HG03139 (cell line): ENCODE data around the gene TMEM201.

ENCODE experiments used
- ATAC-seq: cut with Tn5 transposase; IDR thresholded peaks from one replicate; pipeline ENCODE4 v1.9.1; 2021; ENCODE audit not compliant: unreplicated experiment

Gene TMEM201

DNA sequence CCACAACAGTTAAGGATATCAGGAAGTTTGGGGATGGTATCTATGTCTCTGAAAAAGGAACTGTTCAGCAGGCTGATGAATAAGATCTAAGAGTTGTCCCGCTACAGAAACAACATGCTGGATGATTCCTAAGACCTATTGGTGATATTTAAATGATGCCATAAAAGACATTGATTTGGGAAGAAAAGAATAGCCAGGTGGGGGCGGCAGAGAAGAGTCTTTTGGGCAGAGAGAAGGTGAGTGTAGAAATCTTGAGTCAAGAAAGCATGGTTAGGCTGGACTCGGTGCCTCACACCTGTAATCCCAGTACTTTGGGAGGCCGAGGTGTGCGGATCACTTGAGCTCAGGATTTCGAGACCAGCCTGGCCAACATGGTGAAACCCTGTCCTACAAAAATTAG, 11.8 kb upstream of the TMEM201 start:
- no peak for ATAC-seq

GRCh38 chr1:9577423-9577822, 11.3 kb upstream of the TMEM201 start:
- no peak for ATAC-seq

DNA sequence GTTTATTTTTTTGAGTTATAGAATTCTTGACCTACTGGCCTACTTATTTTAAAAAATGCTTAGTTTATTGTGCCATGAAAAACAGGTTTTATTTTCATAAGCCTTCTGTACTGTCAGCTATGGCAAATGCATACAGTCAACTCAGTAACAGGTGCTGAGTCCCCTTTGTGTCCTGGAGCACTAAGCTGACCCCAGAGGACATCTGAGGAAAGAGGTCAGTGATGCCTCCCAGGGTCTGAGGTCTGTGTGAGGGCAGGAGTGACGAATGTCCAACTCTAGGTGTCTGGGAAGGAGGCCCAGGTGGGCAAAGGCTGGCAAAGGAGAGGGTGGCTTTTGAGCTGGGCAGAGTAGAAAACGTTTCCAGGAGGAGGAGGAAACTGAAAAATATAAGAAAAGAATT, 7.8 kb upstream of the TMEM201 start:
- ATAC-seq: no peak

- ATAC-seq: no peak
Observed at GRCh38 chr1:9586147-9586766, 2.5 kb upstream of the TMEM201 start.

DNA sequence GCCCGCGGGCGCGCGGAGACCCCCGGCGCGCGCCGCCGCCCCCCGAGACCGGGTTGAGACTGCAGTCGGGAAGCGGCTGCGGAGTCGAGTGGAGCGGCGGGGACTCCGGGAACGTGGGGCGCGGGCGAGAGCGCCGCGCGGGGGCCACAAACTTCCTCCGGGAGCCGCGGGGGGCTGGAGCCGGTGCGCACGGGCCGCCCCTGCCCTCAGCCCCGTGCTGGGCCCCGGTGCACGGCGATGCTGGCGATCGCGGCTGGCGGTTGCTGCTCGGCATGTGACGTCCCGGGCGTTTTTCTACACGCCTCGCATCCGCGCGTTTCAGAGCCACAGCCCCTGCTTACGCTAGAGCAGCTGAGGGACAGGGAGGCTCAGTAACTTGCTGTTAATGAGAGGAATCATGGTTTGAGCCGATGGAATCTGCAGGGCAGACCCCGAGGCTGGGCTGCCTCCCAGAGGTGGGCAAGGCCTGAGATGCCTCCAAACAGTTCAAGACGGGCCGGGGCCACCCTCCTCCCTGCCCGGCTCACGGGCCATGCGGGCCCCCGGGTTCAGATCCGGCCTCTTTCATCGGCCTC, 520 bp downstream of the TMEM201 start:
- peak; percentile 13 for ATAC-seq

GRCh38 chr1:9589719-9590157, 1.0 kb downstream of the TMEM201 start:
- ATAC-seq: no peak

DNA sequence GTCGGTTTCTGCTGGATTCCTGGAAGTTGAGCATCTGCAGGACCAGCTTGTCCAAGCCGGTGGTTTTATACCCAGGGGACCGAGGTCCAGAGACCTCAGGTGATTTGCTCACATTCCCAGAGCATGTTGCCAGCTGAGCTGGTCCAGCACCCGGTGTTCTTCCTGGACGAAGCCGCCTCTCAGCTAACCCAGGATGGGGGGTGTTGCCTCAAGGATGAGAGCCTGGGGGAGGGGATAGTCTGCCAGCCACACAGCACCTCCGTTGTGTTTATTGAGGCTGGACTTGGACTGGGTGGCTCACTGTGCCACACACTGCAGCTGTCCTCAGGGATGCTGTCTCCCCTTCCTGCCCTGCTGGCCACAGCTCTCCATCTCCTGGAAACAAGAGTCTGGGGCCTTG, 1.5 kb downstream of the TMEM201 start:
- ATAC-seq: no peak

DNA sequence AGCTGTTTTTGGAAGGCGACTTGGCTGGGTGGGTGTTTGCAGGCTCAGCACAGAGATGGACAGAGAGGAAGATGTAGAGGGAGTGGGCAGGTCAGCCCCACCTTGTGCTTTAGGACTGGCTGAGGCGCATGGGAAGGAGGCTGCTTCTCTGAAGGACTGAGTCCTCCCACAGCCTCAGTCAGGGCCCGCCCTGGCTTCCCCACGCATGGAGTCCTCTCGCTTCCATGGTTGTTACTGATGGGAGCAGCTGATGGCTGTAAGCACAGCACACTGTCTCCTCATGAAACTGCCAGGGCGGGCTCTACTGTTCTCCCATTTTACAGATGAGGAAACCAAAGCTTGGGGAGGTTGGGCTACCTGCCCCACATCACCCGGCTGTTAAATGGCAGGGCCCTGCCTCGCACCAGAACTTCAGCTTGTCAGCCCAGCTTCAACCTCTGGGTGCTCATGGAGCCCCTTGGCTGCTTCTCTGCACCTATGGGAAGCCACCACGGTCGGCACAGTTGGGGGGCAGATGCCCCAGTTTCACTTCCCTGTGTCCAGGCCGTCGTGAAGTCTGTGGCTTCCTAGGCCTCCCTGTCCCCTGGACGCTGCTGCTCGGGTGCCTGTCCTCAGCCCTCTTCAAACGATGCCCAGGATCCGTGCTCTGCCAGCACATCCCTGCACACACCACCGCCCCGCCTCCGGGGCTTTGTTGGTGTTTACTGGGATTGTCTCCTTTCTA, 2.4 kb downstream of the TMEM201 start:
- ATAC-seq: no peak

DNA sequence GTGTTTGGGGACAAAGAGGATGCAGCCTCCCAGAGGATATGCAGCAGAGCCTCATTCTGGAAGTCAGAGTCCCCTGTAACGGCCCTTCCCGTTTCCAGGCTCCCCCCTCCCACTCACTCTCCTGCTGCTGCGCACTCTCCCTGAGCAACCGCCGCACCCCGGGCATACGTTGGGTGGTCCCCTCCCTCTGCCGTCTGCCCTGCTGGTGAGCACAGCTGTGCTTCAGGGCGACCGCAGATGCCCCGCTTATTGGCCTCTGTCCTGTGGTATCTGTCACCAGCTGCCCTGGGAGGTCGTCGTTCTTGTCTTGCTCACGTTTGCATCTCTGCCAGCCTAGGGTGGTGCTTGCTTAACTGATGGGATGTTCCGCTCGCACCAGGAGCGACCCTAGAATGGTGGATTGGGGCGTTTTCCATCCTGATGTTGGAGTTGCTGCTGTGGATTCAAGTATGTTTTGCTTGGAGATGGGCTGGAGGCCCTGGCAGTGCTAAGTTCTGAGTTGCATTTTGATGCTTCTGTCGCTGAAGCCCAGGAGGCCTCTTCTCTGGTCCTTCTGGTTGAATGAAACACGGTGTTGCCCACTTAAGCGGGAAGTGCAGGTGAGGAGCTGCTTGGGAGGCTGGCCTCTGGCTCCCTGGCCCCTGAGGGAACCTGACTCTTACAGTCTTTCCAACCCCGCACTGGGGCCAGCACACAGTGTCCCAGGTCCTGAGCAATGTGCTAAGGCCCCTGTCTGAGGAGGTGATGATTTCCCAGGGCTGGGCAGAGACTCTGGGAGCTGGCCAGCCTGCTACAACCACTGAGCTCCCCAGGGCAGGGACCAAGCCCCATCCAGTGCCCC, 3.2 kb downstream of the TMEM201 start:
- ATAC-seq: no peak

DNA sequence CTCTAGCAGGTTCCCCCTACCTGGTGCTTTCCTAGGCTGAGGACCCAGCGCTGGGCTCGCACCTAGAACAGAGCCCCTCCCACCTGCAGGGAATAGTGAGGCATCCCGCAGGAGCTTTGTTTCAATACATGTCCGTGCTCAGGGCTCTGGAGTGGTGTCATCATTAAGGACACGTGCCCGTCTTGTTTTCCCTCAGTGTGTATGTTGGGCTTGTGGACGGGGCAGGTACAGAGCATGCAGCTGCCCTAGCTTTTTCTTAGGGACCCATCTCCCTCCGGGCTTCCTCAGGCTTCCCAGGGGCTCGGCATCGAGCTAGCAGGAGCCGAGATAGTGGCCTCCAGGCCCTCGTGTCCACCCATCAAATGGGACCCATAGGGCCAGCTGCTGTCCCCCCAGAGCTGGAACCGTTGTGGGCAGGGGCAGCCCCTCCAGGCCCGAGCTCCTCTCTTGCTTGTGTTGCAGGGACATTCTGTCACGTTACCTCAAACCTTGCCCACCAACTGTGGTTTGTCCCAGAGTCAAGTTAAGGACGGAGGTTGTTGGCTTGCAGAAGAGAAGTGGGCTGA, 3.9 kb downstream of the TMEM201 start:
- no peak for ATAC-seq

- no peak for ATAC-seq
Observed at GRCh38 chr1:9593147-9593491, 4.4 kb downstream of the TMEM201 start.

DNA sequence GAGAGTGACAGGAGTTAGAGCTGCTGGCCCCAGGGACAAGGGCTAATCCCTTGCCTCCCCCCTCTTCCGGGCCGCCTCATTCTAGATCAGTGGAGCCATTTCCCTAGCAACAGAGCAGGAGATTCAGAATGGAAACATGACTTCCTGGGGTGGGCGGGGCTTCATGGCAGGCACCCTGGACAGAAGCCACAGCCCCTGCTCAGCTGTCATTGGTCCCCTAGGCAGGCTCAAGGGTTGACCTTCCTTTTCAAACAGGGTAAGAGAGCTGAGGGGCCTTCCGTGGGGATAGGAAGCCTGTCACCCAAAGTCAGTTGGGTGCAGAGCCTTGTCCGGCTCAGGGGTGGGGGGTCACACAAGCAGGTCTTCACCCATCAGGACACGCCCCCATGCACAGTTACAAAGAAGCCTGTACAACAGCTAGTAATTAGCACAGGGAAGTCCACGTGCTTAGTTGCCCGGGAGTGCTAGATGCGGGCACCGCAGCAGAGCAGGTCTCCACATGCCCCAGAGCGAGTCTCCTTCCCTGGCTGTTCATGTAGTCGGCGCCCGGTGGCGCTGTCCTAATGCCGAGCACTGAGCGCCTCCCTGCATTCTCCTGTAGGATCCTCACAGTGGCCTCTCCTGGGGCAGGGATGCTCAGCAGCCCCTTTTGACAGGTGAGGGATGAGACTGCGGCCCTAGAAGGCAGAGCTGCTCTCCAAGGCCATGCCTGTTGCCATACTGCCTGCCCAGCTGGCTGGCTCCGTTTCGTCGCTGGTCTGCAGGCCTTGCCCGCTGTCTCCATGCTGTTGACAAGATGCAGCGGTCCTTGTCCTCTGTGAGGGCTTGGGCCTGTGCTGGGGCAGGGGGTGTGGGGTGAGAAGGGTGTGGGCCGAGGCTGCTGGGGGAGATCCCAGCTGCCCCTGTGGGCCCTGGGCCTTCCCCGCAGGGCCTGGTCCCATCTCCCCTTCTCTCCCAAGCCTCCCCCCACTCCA, 5.1 kb downstream of the TMEM201 start:
- no peak for ATAC-seq

DNA sequence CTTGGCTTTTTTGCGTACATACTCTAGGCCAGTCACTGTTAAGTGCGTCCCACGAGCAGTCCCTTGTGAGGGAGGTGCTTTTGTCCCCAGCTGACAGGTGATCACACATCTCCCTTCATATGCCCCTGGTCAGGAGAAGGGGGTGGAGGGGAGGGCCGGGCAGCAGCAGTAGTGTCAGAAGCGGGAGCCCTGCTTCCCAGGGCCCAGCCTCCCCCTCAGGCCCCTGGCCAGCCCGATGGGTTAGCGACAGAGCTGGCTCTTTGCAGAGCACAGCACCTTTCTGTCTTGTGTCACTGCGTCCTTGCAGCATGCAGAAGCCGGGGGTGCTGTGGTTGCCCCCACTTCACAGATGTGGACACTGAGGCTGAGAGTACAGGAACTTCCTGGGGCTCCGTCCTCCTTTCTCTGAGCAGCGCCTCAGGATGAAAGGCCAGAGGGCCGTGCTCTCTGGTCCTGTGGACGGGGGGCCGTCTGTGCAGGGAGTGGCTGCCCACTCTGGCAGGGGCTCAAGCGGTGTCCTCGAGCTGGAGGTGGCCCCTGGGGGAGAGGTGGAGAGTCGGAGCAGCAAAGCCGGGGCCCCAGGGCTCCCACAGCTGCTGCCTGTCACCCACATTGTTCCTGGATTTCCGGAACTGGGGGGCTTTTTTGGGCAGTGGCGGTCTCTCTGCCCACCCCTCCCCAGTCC, 5.9 kb downstream of the TMEM201 start:
- ATAC-seq: no peak

GRCh38 chr1:9595156-9595967, 6.7 kb downstream of the TMEM201 start:
- ATAC-seq: no peak

DNA sequence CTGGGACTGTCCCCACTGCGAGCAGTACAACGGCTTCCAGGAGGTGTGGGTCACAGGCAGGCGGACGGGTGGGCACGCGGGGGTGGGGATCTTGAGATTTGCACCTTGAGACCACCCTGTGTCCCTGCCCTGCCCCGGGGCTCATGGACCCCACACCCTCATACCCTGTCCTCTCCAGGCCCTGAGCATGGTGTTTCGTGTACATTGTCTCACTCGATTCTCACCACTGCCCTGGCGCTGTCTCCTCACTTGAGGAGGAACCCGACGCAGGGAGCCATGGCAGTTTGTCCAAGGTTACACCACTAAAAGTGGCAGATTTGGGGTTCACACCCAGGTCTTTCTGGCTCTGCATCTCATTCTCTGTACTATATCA, 7.2 kb downstream of the TMEM201 start:
- no peak for ATAC-seq

DNA sequence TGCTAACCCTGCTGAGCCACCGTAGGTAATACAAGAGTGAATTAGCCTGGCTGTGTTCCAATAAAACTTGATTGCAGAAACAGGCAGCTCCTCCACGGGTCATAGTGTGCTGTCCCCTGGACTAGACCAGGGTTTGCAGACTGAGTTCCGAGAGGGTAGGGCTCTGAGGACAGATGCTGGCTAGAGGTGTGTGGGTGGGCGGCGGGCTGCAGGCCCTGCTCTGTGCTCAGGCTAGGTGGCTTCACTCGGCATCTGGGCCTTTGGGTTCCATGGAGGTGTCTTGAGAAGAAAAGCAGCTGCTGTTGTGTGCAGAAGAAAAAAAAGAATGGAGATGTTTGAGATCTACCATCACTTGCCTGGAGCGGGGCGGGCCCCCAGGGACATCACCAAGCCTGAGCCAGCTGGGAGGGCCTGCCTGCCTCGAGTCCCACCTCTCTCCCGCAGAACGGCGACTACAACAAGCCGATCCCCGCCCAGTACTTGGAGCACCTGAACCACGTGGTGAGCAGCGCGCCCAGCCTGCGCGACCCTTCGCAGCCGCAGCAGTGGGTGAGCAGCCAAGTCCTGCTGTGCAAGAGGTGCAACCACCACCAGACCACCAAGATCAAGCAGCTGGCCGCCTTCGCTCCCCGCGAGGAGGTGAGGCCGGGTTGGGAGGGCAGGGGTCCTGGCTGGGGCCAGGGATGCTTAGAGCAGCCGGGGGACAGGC, 7.9 kb downstream of the TMEM201 start:
- no peak for ATAC-seq

DNA sequence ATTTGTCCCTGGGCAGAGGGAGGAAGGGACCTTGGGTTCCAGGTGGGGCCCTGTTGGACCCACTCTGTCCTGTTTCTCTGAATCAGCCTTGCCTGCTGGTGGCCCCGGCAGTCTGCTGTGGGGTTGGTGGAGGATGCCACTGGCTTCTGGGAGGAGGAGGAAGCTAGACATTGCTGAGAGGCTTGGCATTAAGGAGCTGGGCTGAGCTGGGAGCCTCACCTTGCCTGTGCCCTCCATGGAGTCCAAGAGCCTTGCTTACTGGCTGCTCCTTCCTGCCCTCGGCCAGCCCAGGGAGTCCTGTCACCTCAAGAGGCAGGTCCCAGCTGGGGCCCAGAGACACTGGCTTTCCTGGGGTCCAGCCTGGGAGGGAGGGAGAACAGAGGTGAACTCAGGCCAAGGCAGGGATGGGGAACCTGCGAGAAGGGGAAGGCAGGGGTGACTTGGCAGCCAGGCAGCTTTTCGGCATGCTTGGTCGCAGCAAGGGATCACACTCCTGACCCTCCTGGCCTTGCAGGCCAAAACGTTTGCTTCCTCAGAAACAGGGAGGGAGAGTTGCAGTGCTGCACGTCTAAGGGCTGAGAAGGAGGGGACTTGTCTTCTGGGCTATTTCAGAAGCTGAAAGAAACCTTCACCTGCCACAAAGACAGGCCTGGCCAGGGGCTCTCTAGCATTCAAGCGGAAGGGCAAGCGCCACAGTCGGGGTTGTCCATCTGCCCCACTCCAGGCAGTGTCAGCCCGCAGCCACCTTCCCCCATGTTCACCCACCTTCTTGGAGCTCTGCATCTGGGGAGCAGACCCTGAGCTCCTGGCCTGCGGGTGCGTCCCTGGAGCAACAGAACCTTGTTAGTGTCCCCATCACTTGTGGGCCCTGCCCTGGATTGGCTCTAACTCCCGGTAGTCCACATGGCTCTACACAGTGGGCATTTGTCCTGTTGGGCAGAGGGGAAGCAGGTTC, 8.9 kb downstream of the TMEM201 start:
- ATAC-seq: no peak
